Lower leg skin (tissue), 3 donors: Measurements from ENCODE around the gene GHR.

Experiments
- CTCF ChIP-seq, 3 donors: fragments of 450-650 bp; IDR thresholded peaks; one replicate each; pipeline ENCODE4 v1.5.1; 2016; ENCODE audit warnings: antibody characterized with exemption in 3 of 3, mild to moderate bottlenecking in 3 of 3, moderate library complexity in 2 of 3
- POLR2A ChIP-seq, 2 donors: fragments of 450-650 bp; IDR thresholded peaks; one replicate each; pipeline ENCODE4 v1.6.1; 2016 to 2017; ENCODE audit warnings: antibody characterized with exemption in 2 of 2, mild to moderate bottlenecking in 1 of 2, moderate library complexity in 1 of 2

DNA sequence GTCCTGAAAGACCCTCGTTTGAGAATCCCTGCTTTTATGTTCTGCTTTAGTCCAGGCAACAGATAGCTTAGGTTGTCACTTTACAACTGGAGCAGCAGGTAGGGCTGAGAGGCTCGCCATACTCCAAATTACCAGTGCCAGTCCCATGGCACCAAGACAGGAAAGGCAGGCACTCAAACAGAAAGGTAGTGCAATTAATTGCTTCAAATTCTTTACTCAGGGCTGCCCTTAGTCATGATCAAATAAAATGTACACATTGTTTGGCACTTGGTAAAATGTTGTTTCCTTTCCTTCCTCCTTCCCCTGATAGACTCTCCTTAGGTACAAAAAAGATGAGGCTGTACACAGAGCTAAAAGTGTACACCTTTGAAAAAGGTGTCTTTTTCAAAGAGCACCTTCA, 217.6 kb downstream of the GHR start:
- no peak for TF ChIP-seq CTCF (IDR thresholded peaks at IDR 0.05)
- TF ChIP-seq POLR2A (IDR thresholded peaks at IDR 0.05), result no peak
